ENCODE measurements around the gene SV2C. TPM values are rescaled to one million over a fixed set of nuclear protein-coding genes. Genes with fewer than 3 reads are reported as not detected.

Gene SV2C
- total RNA-seq, 1 experiment from 2014 or later: 0.09 TPM

DNA sequence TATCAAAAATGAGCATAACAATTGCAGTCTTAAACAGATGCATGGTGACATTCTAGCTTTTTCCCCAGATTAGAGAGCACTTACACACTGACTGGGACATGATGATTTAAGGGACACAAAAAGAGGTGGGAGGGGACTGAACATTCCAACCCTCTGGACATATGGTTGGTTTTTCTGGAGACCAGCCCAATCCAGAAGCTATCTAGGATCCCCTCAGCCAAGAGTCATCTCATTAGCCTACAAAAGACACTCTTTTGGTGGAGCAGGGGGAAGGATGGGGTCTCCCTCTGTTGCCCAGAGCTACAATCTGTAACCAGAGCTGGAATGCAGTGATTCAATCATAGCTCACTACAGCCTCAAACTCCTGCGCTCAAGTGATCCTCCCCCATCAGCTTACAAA is 222.6 kb downstream of the SV2C start:
- Mint-ChIP-seq H3K4me3 (no peak overlapping the region), H3K36me3 (no peaks in the 10 kb centered on the region), H3K9me3 (no peaks in the 10 kb centered on the region), H3K27ac (no peak overlapping the region), H3K4me1 (peaks cover 3% of the 10 kb centered on the region; the same call in 1 of the 2 replicates), H3K27me3 (ENCODE audit: low read depth) (no peaks in the 10 kb centered on the region)
- ATAC-seq (no peak), DNase-seq (ENCODE audit: low spot score) (no peak)
- POLR2A ChIA-PET: no interaction called here
- no peak for TF ChIP-seq SMAD4 (CRISPR knock-in tag; IDR thresholded peaks at IDR 0.05)
- TF ChIP-seq, protein P1, sequence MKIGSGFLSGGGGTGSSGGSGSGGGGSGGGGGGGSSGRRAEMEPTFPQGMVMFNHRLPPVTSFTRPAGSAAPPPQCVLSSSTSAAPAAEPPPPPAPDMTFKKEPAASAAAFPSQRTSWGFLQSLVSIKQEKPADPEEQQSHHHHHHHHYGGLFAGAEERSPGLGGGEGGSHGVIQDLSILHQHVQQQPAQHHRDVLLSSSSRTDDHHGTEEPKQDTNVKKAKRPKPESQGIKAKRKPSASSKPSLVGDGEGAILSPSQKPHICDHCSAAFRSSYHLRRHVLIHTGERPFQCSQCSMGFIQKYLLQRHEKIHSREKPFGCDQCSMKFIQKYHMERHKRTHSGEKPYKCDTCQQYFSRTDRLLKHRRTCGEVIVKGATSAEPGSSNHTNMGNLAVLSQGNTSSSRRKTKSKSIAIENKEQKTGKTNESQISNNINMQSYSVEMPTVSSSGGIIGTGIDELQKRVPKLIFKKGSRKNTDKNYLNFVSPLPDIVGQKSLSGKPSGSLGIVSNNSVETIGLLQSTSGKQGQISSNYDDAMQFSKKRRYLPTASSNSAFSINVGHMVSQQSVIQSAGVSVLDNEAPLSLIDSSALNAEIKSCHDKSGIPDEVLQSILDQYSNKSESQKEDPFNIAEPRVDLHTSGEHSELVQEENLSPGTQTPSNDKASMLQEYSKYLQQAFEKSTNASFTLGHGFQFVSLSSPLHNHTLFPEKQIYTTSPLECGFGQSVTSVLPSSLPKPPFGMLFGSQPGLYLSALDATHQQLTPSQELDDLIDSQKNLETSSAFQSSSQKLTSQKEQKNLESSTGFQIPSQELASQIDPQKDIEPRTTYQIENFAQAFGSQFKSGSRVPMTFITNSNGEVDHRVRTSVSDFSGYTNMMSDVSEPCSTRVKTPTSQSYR (CRISPR knock-in tag; IDR thresholded peaks at IDR 0.05): no peak
- no peak for TF ChIP-seq STAT6 (CRISPR knock-in tag; conservative IDR thresholded peaks at IDR 0.05; ENCODE audit: low read depth)
- TF ChIP-seq ZNF425 (CRISPR knock-in tag; conservative IDR thresholded peaks at IDR 0.05): no peak
- TF ChIP-seq USF1 (CRISPR knock-in tag; IDR thresholded peaks at IDR 0.05): no peak
- TF ChIP-seq ZNF423 (CRISPR knock-in tag; IDR thresholded peaks at IDR 0.05): no peak
- TF ChIP-seq FOXK1 (CRISPR knock-in tag; IDR thresholded peaks at IDR 0.05): no peak
- TF ChIP-seq ZNF138 (CRISPR knock-in tag; conservative IDR thresholded peaks at IDR 0.05): no peak
- TF ChIP-seq, protein P2, sequence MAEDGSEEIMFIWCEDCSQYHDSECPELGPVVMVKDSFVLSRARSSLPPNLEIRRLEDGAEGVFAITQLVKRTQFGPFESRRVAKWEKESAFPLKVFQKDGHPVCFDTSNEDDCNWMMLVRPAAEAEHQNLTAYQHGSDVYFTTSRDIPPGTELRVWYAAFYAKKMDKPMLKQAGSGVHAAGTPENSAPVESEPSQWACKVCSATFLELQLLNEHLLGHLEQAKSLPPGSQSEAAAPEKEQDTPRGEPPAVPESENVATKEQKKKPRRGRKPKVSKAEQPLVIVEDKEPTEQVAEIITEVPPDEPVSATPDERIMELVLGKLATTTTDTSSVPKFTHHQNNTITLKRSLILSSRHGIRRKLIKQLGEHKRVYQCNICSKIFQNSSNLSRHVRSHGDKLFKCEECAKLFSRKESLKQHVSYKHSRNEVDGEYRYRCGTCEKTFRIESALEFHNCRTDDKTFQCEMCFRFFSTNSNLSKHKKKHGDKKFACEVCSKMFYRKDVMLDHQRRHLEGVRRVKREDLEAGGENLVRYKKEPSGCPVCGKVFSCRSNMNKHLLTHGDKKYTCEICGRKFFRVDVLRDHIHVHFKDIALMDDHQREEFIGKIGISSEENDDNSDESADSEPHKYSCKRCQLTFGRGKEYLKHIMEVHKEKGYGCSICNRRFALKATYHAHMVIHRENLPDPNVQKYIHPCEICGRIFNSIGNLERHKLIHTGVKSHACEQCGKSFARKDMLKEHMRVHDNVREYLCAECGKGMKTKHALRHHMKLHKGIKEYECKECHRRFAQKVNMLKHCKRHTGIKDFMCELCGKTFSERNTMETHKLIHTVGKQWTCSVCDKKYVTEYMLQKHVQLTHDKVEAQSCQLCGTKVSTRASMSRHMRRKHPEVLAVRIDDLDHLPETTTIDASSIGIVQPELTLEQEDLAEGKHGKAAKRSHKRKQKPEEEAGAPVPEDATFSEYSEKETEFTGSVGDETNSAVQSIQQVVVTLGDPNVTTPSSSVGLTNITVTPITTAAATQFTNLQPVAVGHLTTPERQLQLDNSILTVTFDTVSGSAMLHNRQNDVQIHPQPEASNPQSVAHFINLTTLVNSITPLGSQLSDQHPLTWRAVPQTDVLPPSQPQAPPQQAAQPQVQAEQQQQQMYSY (CRISPR knock-in tag; IDR thresholded peaks at IDR 0.05): no peak
- TF ChIP-seq NR1H2 (CRISPR knock-in tag; IDR thresholded peaks at IDR 0.05): no peak
- TF ChIP-seq, protein P3, sequence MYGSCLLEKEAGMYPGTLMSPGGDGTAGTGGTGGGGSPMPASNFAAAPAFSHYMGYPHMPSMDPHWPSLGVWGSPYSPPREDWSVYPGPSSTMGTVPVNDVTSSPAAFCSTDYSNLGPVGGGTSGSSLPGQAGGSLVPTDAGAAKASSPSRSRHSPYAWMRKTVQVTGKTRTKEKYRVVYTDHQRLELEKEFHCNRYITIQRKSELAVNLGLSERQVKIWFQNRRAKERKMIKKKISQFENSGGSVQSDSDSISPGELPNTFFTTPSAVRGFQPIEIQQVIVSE (CRISPR knock-in tag; IDR thresholded peaks at IDR 0.05; ENCODE audit: borderline replicate concordance): no peak
- TF ChIP-seq SOX15 (CRISPR knock-in tag; IDR thresholded peaks at IDR 0.05): no peak
- TF ChIP-seq SP1 (CRISPR knock-in tag; conservative IDR thresholded peaks at IDR 0.05): no peak
- TF ChIP-seq, protein P4, sequence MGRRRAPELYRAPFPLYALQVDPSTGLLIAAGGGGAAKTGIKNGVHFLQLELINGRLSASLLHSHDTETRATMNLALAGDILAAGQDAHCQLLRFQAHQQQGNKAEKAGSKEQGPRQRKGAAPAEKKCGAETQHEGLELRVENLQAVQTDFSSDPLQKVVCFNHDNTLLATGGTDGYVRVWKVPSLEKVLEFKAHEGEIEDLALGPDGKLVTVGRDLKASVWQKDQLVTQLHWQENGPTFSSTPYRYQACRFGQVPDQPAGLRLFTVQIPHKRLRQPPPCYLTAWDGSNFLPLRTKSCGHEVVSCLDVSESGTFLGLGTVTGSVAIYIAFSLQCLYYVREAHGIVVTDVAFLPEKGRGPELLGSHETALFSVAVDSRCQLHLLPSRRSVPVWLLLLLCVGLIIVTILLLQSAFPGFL (CRISPR knock-in tag; IDR thresholded peaks at IDR 0.05; ENCODE audit: borderline replicate concordance): no peak
- TF ChIP-seq, protein P5, sequence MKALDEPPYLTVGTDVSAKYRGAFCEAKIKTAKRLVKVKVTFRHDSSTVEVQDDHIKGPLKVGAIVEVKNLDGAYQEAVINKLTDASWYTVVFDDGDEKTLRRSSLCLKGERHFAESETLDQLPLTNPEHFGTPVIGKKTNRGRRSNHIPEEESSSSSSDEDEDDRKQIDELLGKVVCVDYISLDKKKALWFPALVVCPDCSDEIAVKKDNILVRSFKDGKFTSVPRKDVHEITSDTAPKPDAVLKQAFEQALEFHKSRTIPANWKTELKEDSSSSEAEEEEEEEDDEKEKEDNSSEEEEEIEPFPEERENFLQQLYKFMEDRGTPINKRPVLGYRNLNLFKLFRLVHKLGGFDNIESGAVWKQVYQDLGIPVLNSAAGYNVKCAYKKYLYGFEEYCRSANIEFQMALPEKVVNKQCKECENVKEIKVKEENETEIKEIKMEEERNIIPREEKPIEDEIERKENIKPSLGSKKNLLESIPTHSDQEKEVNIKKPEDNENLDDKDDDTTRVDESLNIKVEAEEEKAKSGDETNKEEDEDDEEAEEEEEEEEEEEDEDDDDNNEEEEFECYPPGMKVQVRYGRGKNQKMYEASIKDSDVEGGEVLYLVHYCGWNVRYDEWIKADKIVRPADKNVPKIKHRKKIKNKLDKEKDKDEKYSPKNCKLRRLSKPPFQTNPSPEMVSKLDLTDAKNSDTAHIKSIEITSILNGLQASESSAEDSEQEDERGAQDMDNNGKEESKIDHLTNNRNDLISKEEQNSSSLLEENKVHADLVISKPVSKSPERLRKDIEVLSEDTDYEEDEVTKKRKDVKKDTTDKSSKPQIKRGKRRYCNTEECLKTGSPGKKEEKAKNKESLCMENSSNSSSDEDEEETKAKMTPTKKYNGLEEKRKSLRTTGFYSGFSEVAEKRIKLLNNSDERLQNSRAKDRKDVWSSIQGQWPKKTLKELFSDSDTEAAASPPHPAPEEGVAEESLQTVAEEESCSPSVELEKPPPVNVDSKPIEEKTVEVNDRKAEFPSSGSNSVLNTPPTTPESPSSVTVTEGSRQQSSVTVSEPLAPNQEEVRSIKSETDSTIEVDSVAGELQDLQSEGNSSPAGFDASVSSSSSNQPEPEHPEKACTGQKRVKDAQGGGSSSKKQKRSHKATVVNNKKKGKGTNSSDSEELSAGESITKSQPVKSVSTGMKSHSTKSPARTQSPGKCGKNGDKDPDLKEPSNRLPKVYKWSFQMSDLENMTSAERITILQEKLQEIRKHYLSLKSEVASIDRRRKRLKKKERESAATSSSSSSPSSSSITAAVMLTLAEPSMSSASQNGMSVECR (CRISPR knock-in tag; IDR thresholded peaks at IDR 0.05; ENCODE audit: borderline replicate concordance): no peak
- no peak for TF ChIP-seq ATF6 (CRISPR knock-in tag; IDR thresholded peaks at IDR 0.05)
- CTCF ChIA-PET: interaction anchor here (0.8 to 1.6 kb wide), 3 partner anchors 21 to 277 kb away, joined by 4 to 5 read pairs (median 4); no protein-coding TSS in a partner anchor
